NT2/D1 (cell line): ENCODE data around the gene SLC20A1.
A peak's percentile ranks its signal among the peaks of the same experiment; 100 is the strongest.

Experiments used
- DNase-seq: peaks from one replicate; pipeline ENCODE4 v3.0.0-alpha.2; 2011; ENCODE audit warnings: low read depth, low spot score
- H3K27me3 ChIP-seq: 2 replicates; pipeline ENCODE4 v1.6.0; 2011; ENCODE audit warnings: mild to moderate bottlenecking; ENCODE audit not compliant: insufficient read length, insufficient read depth
- H3K36me3 ChIP-seq: 2 replicates; pipeline ENCODE4 v1.6.1; 2011; ENCODE audit warnings: mild to moderate bottlenecking, low read length, mixed read lengths; ENCODE audit not compliant: insufficient read depth, insufficient read length
- H3K4me1 ChIP-seq: 2 replicates; pipeline ENCODE4 v1.5.1; 2011; ENCODE audit not compliant: insufficient read depth, insufficient read length
- H3K4me3 ChIP-seq: 2 replicates; pipeline ENCODE4 v1.5.1; 2011; ENCODE audit warnings: low read depth; ENCODE audit not compliant: insufficient read length
- H3K9ac ChIP-seq: 2 replicates; pipeline ENCODE4 v1.6.0; 2011; ENCODE audit warnings: low read depth; ENCODE audit not compliant: insufficient read length
- H3K9me3 ChIP-seq: 2 replicates; pipeline ENCODE4 v1.5.1; 2011; ENCODE audit warnings: mild to moderate bottlenecking, low read length; ENCODE audit not compliant: insufficient read depth
- SUZ12 ChIP-seq: IDR thresholded peaks from 2 replicates; pipeline ENCODE4 v1.6.1; 2011; ENCODE audit not compliant: insufficient read length, insufficient read depth; ENCODE audit errors: extremely low read depth
- YY1 ChIP-seq: IDR thresholded peaks from 2 replicates; pipeline ENCODE4 v1.6.1; 2011; ENCODE audit not compliant: insufficient read length, insufficient read depth
- ZNF274 ChIP-seq: IDR thresholded peaks from 2 replicates; pipeline ENCODE4 v1.6.1; 2011; ENCODE audit warnings: mild to moderate bottlenecking, low read depth, low read length

Gene SLC20A1

GRCh38 chr2:112690853-112691401 is 45.2 kb downstream of the SLC20A1 start:
- TF ChIP-seq SUZ12 (no peak), ZNF274 (no peak), YY1 (no peak)
- no peaks in the 10 kb centered on the region for H3K9me3 ChIP-seq
- no peak overlapping the region for H3K9ac ChIP-seq
- no peak overlapping the region for H3K4me3 ChIP-seq
- no peaks in the 10 kb centered on the region for H3K27me3 ChIP-seq
- DNase-seq: peak; percentile 25
- no peaks in the 10 kb centered on the region for H3K36me3 ChIP-seq
- peaks cover 11% of the 10 kb centered on the region for H3K4me1 ChIP-seq

DNA sequence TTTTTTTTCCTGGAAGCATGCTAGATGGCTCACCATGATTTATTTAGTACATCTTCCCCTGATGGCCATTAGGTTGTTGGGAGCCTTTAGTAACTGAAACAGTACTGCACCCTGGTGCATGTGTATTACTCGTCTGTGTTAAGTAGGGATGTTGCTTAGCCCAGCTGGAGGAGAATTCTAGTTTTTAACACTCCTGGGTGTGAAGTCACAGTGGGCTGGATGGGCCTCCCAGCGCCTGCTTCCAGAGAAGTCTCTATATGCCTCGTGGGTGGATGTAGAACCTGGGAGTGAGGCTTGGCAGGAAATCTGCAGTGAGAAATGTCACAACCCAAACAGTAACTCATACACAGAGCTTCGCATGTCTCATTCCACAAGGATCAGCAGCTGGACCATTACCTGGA is 46.1 kb downstream of the SLC20A1 start:
- Histone ChIP-seq H3K27me3 (no peaks in the 10 kb centered on the region), H3K4me3 (no peak overlapping the region), H3K4me1 (peaks cover 8% of the 10 kb centered on the region), H3K36me3 (no peaks in the 10 kb centered on the region), H3K9ac (no peak overlapping the region), H3K9me3 (no peaks in the 10 kb centered on the region)
- no peak for TF ChIP-seq YY1
- TF ChIP-seq SUZ12: no peak
- no peak for TF ChIP-seq ZNF274
- DNase-seq: no peak

DNA sequence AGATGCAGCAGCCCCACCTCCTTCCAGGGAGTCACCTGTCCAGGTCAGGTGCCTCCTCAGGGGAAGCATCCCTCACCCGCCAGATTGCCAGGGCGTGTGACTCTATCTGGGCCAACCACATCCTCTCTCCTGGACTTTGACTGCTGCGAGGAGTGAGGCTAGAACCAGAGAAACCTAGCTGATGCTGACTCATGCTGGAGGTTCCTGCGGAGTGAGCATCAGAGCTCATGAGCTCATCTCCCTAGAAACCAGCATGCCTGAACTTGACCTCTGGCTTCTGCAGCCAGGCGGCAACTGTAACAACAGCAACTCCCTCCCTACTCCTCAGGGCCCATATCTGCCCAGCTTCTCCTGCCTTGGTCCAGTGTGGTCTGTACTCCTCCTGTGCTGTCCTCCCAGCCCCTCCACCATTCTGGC is 46.8 kb downstream of the SLC20A1 start:
- Histone ChIP-seq H3K9me3 (no peaks in the 10 kb centered on the region), H3K9ac (no peak overlapping the region), H3K36me3 (no peaks in the 10 kb centered on the region), H3K4me1 (peaks cover 8% of the 10 kb centered on the region), H3K27me3 (no peaks in the 10 kb centered on the region), H3K4me3 (no peak overlapping the region)
- peak; percentile 73 for DNase-seq
- TF ChIP-seq YY1: no peak
- no peak for TF ChIP-seq SUZ12
- TF ChIP-seq ZNF274: no peak

DNA sequence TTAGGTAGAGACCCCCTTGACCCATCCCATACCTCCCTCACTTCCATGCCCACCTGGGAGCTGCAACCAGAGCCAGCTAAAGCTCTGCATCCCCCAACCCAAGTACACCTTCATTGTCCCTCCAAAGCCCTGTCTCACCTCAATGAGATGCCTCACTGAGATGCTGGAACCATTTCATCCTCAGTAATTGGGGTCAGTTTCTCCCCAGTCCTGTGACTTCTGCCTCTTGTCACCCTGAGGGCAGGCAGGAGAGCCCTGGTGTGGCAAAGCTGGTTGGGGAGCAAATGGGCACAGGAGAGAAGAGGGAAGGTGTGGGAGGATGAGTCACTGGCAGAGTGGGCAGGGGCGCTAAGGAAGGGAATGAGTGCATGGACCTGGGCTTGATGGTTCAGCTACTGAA is 47.2 kb downstream of the SLC20A1 start:
- no peak overlapping the region for H3K4me3 ChIP-seq
- no peaks in the 10 kb centered on the region for H3K36me3 ChIP-seq
- no peaks in the 10 kb centered on the region for H3K27me3 ChIP-seq
- no peaks in the 10 kb centered on the region for H3K9me3 ChIP-seq
- H3K4me1 ChIP-seq: peaks cover 8% of the 10 kb centered on the region
- no peak for DNase-seq
- H3K9ac ChIP-seq: no peak overlapping the region
- TF ChIP-seq YY1 (no peak), SUZ12 (no peak), ZNF274 (no peak)

DNA sequence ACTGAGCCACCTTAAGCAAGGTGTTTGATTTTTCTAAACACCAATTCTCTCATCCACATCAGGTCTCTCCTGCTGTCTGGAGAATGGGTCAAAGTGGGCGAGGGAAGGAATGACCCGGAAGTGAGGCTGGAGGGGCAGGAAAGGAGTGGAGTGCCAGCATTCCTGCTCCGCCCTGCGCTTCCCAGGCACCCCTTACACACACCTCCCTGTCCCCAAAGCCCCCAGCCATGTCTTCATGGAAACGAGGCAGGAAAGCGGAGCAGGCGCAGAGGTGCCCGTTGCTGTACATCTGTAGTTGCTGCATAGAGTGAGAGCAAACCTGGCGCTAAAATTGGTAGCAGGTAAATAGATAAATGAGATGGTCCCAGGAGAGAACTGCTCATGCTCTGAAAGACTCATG is 47.9 kb downstream of the SLC20A1 start:
- no peak for DNase-seq
- peaks cover 8% of the 10 kb centered on the region for H3K4me1 ChIP-seq
- H3K9me3 ChIP-seq: no peaks in the 10 kb centered on the region
- TF ChIP-seq ZNF274: no peak
- TF ChIP-seq YY1: no peak
- no peak for TF ChIP-seq SUZ12
- no peaks in the 10 kb centered on the region for H3K27me3 ChIP-seq
- H3K9ac ChIP-seq: no peak overlapping the region
- H3K36me3 ChIP-seq: no peaks in the 10 kb centered on the region
- no peak overlapping the region for H3K4me3 ChIP-seq

DNA sequence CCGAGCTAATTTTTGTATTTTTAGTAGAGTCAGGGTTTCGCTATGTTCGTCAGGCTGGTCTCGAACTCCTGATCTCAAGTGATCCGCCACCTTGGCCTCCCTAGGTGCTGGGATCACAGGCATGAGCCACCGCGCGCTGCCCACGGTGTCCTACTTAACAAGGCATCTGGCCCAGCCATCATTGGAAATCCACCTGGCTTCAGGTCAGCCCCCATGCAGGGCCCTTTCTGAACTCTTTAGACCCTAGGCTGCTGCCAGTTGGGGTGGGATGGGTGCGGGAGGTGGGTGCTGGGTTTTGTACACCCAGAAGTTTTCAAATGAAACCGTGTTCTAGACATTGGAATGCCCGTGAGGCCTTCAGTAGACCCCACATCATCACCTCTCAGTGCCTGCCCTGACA is 48.4 kb downstream of the SLC20A1 start:
- Histone ChIP-seq H3K4me3 (no peak overlapping the region), H3K4me1 (peaks cover 8% of the 10 kb centered on the region), H3K36me3 (no peaks in the 10 kb centered on the region), H3K9ac (no peak overlapping the region), H3K27me3 (no peaks in the 10 kb centered on the region), H3K9me3 (no peaks in the 10 kb centered on the region)
- DNase-seq: no peak
- TF ChIP-seq SUZ12 (no peak), YY1 (no peak)

DNA sequence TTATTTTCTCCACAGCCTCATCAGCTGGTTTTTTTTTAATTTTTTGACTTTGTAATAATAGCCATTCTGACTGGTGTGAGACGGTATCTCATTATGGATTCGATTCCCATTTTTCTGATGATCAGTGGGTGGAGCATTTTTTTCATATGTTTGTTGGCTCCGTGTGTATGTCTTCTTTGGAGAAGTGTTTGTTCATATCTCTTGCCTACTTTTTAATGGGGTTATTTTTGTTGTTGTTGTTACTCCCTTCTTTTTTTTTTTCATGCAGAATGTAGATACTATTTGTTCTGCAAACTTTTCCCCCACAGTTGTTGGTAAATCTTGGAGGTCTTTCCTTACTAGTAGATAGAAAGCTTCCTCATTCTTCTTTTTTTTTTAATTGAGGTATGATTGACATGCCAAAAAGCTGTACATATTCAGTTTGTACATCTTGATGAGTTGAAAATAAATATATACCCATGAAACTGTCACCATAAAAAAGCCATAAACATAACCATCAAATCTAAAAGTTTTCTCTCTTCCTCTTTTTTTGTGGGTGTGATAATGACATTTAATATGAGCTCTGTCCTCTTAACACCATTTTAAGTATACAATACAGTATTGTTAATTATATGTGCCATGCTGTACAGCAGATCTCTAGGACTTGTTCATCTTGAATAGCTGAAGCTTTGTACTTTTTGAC is 53.2 kb downstream of the SLC20A1 start:
- no peak for DNase-seq
- TF ChIP-seq ZNF274: no peak
- TF ChIP-seq SUZ12: no peak
- no peak for TF ChIP-seq YY1
- no peaks in the 10 kb centered on the region for H3K36me3 ChIP-seq

More for the DNA sequence above, 53.2 kb downstream of the SLC20A1 start:
- no peak overlapping the region for H3K9ac ChIP-seq
- H3K9me3 ChIP-seq: no peaks in the 10 kb centered on the region
- H3K27me3 ChIP-seq: no peaks in the 10 kb centered on the region
- H3K4me3 ChIP-seq: no peak overlapping the region
- H3K4me1 ChIP-seq: no peaks in the 10 kb centered on the region
